Measurements from ENCODE around the gene PXK.

DNA sequence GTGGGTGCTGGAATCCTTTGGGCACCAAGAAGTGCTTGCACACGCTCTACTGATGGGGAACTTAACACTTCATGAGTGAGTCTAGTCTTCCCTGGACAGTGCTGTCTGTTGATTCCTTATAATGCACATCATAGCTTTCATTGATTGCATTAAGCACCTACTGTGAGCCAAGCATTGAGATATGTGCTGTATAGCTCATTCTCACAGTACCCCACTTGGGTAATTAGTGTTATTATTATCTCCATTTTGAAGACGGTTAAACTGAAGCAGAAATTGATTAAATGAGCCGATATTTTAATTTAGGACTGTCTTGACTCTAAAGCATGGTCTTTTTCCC lies 101.4 kb downstream of the PXK start:
- TF ChIP-seq, protein P1, sequence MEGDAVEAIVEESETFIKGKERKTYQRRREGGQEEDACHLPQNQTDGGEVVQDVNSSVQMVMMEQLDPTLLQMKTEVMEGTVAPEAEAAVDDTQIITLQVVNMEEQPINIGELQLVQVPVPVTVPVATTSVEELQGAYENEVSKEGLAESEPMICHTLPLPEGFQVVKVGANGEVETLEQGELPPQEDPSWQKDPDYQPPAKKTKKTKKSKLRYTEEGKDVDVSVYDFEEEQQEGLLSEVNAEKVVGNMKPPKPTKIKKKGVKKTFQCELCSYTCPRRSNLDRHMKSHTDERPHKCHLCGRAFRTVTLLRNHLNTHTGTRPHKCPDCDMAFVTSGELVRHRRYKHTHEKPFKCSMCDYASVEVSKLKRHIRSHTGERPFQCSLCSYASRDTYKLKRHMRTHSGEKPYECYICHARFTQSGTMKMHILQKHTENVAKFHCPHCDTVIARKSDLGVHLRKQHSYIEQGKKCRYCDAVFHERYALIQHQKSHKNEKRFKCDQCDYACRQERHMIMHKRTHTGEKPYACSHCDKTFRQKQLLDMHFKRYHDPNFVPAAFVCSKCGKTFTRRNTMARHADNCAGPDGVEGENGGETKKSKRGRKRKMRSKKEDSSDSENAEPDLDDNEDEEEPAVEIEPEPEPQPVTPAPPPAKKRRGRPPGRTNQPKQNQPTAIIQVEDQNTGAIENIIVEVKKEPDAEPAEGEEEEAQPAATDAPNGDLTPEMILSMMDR (IDR thresholded peaks at IDR 0.05; ENCODE audit: poor library complexity): no peak
- no peak for TF ChIP-seq EZH2 (IDR thresholded peaks at IDR 0.05; ENCODE audit: borderline replicate concordance)
- no peak for TF ChIP-seq EZH2phosphoT487 (IDR thresholded peaks at IDR 0.05; ENCODE audit: low read depth, severe bottlenecking, unreplicated experiment)

Measured in hepatocyte (in vitro differentiated cells).